B cell (primary cell): Measurements from ENCODE around the gene LDHAL6A. TPM values are rescaled to one million over a fixed set of nuclear protein-coding genes. Genes with fewer than 3 reads are reported as not detected.

Experiments used
- ATAC-seq: fragments of 200-7000 bp; cut with Tn5 transposase; one replicate; pipeline ENCODE4 v1.10.0; 2021; ENCODE audit warnings: low read depth, mild to moderate bottlenecking, moderate number of reproducible peaks, moderate library complexity
- CTCF ChIA-PET: fragments of 350-600 bp; sonication (Branson Sonifier 250); formaldehyde crosslinking; loops from one replicate; lab custom pipeline; 2021; ENCODE audit warnings: antibody characterized with exemption, inconsistent platforms; lab: Charles Lee
- POLR2A ChIA-PET: fragments of 350-600 bp; sonication (Branson Sonifier 250); formaldehyde crosslinking; loops from one replicate; lab custom pipeline; 2021; ENCODE audit warnings: antibody characterized with exemption; lab: Charles Lee
- DNase-seq: peaks from one replicate; pipeline ENCODE4 v3.0.0; 2013
- H2AFZ ChIP-seq: 2 replicates; pipeline ENCODE4 v1.6.1; 2012; ENCODE audit warnings: mild to moderate bottlenecking, low read depth, low read length; ENCODE audit not compliant: insufficient read depth, poor library complexity, severe bottlenecking
- H3K27ac ChIP-seq, 2 donors: 1 replicate in 1 of 2; 2 replicates in 1 of 2; pipeline ENCODE4 v1.5.1; 2012 to 2013; ENCODE audit warnings: low read length in 2 of 2, mild to moderate bottlenecking in 2 of 2, moderate library complexity in 1 of 2
- H3K27me3 ChIP-seq, 4 experiments: fragments of 200-600 bp in 1 of 4; sonication (generic) in 1 of 4; replicated peaks in 1 of 4; 1 replicate in 2 of 4; 2 replicates in 2 of 4; pipeline versions ENCODE4 v1.6.1 to v1.7.0; 2013 to 2016; ENCODE audit warnings: low read length in 3 of 4, mild to moderate bottlenecking in 2 of 4, mixed read lengths in 1 of 4, moderate library complexity in 1 of 4; ENCODE audit not compliant: insufficient read depth in 4 of 4, control insufficient read depth in 3 of 4; ENCODE audit errors: control extremely low read depth in 1 of 4
- H3K36me3 ChIP-seq, 2 experiments: replicated peaks in 1 of 2; 1 replicate in 1 of 2; 2 replicates in 1 of 2; pipeline versions ENCODE4 v1.6.1 to v1.7.1; 2013; ENCODE audit warnings: low read length in 1 of 2; ENCODE audit not compliant: insufficient read depth in 2 of 2, control insufficient read depth in 1 of 2; ENCODE audit errors: control extremely low read depth in 1 of 2, extremely low read depth in 1 of 2
- H3K4me1 ChIP-seq, 2 donors: fragments of 200-600 bp in 1 of 2; sonication (generic) in 1 of 2; 1 replicate in 1 of 2; 2 replicates in 1 of 2; pipeline versions ENCODE4 v1.5.1 to v1.6.1; 2013 to 2017; ENCODE audit warnings: low read length in 2 of 2; ENCODE audit not compliant: control insufficient read depth in 2 of 2, insufficient read depth in 2 of 2
- H3K4me2 ChIP-seq: replicated peaks from 2 replicates; pipeline ENCODE3; 2012; ENCODE audit warnings: mild to moderate bottlenecking, low read depth, low read length; ENCODE audit not compliant: poor library complexity, severe bottlenecking
- H3K4me3 ChIP-seq, 5 experiments: fragments of 200-600 bp in 1 of 5; sonication (generic) in 1 of 5; 1 replicate in 3 of 5; 2 replicates in 2 of 5; pipeline versions ENCODE4 v1.5.1 to v1.7.0; 2011 to 2016; ENCODE audit warnings: low read length in 4 of 5, mild to moderate bottlenecking in 4 of 5, low read depth in 2 of 5, control low read depth in 1 of 5, moderate library complexity in 1 of 5; ENCODE audit not compliant: insufficient read depth in 1 of 5; ENCODE audit errors: control extremely low read depth in 1 of 5, extremely low read depth in 1 of 5
- H3K79me2 ChIP-seq: fragments of 200-600 bp; sonication (generic); one replicate; pipeline ENCODE4 v1.6.0; 2016; ENCODE audit warnings: low read length; ENCODE audit not compliant: control insufficient read depth, insufficient read depth
- H3K9ac ChIP-seq: fragments of 200-600 bp; sonication (generic); 2 replicates; pipeline ENCODE4 v1.6.1; 2017; ENCODE audit warnings: mild to moderate bottlenecking, low read length, moderate library complexity
- H3K9me3 ChIP-seq, 3 donors: one replicate each; pipeline versions ENCODE4 v1.6.1 to v1.7.1; 2013; ENCODE audit warnings: low read length in 2 of 3; ENCODE audit not compliant: control insufficient read depth in 2 of 3, insufficient read depth in 1 of 3; ENCODE audit errors: control extremely low read depth in 1 of 3
- H4K20me1 ChIP-seq: 2 replicates; pipeline ENCODE4 v1.6.0; 2012; ENCODE audit warnings: mild to moderate bottlenecking, low read length; ENCODE audit not compliant: insufficient read depth, control insufficient read depth, poor library complexity, severe bottlenecking
- H3K27ac Mint-ChIP-seq: one replicate; pipeline ENCODE4 v1.8.0; 2021; ENCODE audit warnings: mixed read lengths
- H3K27me3 Mint-ChIP-seq: one replicate; pipeline ENCODE4 v1.8.0; 2021; ENCODE audit warnings: mixed read lengths
- H3K4me1 Mint-ChIP-seq: one replicate; pipeline ENCODE4 v1.8.0; 2021; ENCODE audit warnings: mixed read lengths
- H3K4me3 Mint-ChIP-seq: one replicate; pipeline ENCODE4 v1.8.0; 2021; ENCODE audit warnings: mixed read lengths
- H3K9me3 Mint-ChIP-seq: one replicate; pipeline ENCODE4 v1.8.0; 2022; ENCODE audit warnings: mixed read lengths; ENCODE audit not compliant: insufficient read depth
- EZH2 ChIP-seq: IDR thresholded peaks from 2 replicates; pipeline ENCODE4 v1.6.1; 2012; ENCODE audit warnings: borderline replicate concordance, low read depth, mild to moderate bottlenecking, moderate library complexity, low read length; ENCODE audit not compliant: insufficient read depth, poor library complexity, severe bottlenecking
- WGBS: methylation state at CpG from one replicate; pipeline ENCODE4 v1.1.5; 2013; ENCODE audit warnings: missing lambda C conversion rate; ENCODE audit not compliant: insufficient coverage; 5-methylcytosine and 5-hydroxymethylcytosine counted together
- intact Hi-C: fragments of 100-400 bp; cut with micrococcal nuclease; formaldehyde crosslinking; loops from one replicate; pipeline ENCODE4 v1.10.0; 2022
- polyA plus RNA-seq: library from polyadenylated mRNA; depleted of rRNA; stranded (reverse); fragments of >200 nt; gene quantifications from 2 replicates; pipeline ENCODE4 v1.2.3, GENCODE V29; 2012
- total RNA-seq, 2 donors: library from RNA; stranded (reverse); fragments of 120-200 nt in 1 of 2; gene quantifications; 1 replicate in 1 of 2; 2 replicates in 1 of 2; pipeline versions ENCODE4 v1.2.3 to v1.2.4, GENCODE V29; 2013 to 2022
- TF ChIP-seq, protein P1 (sequence below): fragments of 200-600 bp; IDR thresholded peaks from one replicate; pipeline ENCODE4 v1.8.0; 2022; ENCODE audit warnings: antibody characterized with exemption, mild to moderate bottlenecking

The LDHAL6A gene
- total and polyA plus RNA-seq, 2 donors (not counting 1 experiment from before 2014, with no cell fraction given), result 0.12 to 0.27 TPM

DNA sequence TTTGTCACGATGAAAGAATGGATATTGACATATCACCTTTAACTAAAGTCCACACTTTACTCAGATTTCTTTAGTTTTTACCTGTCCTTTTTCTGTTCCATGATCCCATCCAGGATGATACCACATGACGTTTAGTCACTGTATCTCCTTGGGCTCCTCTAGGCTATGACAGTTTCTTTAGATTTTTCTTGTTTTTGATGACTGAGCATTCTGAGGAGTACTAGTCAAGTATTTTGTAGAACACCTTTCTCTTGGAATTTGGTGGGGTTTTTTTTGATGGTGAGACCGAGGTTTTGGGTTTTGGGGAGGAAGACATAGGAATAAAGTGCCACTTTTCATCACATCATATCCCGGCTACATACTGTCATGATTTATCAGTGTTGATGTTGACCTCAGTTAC lies 4.0 kb downstream of the LDHAL6A start:
- ATAC-seq, result no peak
- ChIA-PET CTCF (no interaction called here), POLR2A (no interaction called here)
- Histone ChIP-seq H3K9me3 (peaks cover 0 to 6% (median 0%) of the 10 kb centered on the region in 3 donors), H3K4me3 (no peak overlapping the region), H3K27me3 (no peaks in the 10 kb centered on the region), H3K9ac (no peak overlapping the region), H3K36me3 (no peaks in the 10 kb centered on the region), H3K27ac (no peak overlapping the region), H3K79me2 (no peaks in the 10 kb centered on the region), H3K4me2 (no peak overlapping the region), H2AFZ (no peak overlapping the region), H4K20me1 (no peaks in the 10 kb centered on the region), H3K4me1 (no peaks in the 10 kb centered on the region)
- no peak overlapping the region for H3K27ac Mint-ChIP-seq
- H3K4me1 Mint-ChIP-seq, result no peaks in the 10 kb centered on the region
- intact Hi-C loops, result no loop called here
- H3K9me3 Mint-ChIP-seq, result no peaks in the 10 kb centered on the region
- TF ChIP-seq EZH2, result no peak
- TF ChIP-seq, protein P1, sequence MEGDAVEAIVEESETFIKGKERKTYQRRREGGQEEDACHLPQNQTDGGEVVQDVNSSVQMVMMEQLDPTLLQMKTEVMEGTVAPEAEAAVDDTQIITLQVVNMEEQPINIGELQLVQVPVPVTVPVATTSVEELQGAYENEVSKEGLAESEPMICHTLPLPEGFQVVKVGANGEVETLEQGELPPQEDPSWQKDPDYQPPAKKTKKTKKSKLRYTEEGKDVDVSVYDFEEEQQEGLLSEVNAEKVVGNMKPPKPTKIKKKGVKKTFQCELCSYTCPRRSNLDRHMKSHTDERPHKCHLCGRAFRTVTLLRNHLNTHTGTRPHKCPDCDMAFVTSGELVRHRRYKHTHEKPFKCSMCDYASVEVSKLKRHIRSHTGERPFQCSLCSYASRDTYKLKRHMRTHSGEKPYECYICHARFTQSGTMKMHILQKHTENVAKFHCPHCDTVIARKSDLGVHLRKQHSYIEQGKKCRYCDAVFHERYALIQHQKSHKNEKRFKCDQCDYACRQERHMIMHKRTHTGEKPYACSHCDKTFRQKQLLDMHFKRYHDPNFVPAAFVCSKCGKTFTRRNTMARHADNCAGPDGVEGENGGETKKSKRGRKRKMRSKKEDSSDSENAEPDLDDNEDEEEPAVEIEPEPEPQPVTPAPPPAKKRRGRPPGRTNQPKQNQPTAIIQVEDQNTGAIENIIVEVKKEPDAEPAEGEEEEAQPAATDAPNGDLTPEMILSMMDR, result no peak
- no peak overlapping the region for H3K4me3 Mint-ChIP-seq
- DNase-seq, result no peak
- peaks cover 4% of the 10 kb centered on the region for H3K27me3 Mint-ChIP-seq
- WGBS, result no CpG with 5 or more reads among the region's 4 CpGs

DNA sequence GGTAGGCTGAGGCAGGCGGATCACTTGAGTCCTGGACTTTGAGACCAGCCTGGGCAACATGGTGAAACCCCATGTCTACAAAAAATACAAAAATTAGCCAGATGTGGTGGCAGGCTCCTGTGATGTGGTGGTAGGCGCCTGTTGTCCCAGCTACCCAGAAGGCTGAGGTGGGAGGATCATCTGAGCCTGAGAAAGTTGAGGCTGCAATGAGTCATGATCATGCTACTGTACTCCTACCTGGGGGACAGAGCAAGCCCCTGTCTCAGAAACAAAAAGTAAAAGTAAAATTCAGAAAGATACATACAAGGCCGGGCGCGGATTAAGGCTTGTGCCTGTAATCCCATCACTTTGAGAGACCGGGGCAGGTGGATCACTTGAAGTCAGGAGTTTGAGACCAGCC lies 6.3 kb downstream of the LDHAL6A start:
- ATAC-seq (no peak), DNase-seq (no peak)
- Histone ChIP-seq H3K4me1 (no peaks in the 10 kb centered on the region), H3K9me3 (no peaks in the 10 kb centered on the region), H3K9ac (no peak overlapping the region), H3K4me3 (no peak overlapping the region), H2AFZ (no peak overlapping the region), H4K20me1 (no peaks in the 10 kb centered on the region), H3K79me2 (no peaks in the 10 kb centered on the region), H3K27me3 (no peaks in the 10 kb centered on the region), H3K27ac (no peak overlapping the region), H3K4me2 (no peak overlapping the region), H3K36me3 (no peaks in the 10 kb centered on the region)
- WGBS, result 100% methylated on average over 1 of the region's 6 CpGs
- Mint-ChIP-seq H3K4me1 (no peaks in the 10 kb centered on the region), H3K27ac (no peak overlapping the region), H3K27me3 (no peaks in the 10 kb centered on the region), H3K9me3 (no peaks in the 10 kb centered on the region), H3K4me3 (no peak overlapping the region)
- POLR2A ChIA-PET, result interaction anchor here (0.5 kb wide), 1 partner anchor 9 kb away, joined by 3 read pairs; no protein-coding TSS in a partner anchor
- TF ChIP-seq, protein P1, result no peak
- no peak for TF ChIP-seq EZH2
- intact Hi-C loops, result no loop called here
- CTCF ChIA-PET, result no interaction called here
